Nephron progenitor cell (in vitro differentiated cells): Measurements from ENCODE around the gene ULBP3.

Experiments used
- DNase-seq: peaks from one replicate; pipeline ENCODE4 v3.0.0; 2021
- H3K27ac Mint-ChIP-seq: 2 replicates; pipeline ENCODE4 v1.8.0; 2021; ENCODE audit warnings: mild to moderate bottlenecking, moderate library complexity, mixed read lengths
- H3K27me3 Mint-ChIP-seq: 2 replicates; pipeline ENCODE4 v1.8.0; 2021; ENCODE audit warnings: mild to moderate bottlenecking, low read depth, mixed read lengths; ENCODE audit not compliant: poor library complexity
- H3K36me3 Mint-ChIP-seq: 2 replicates; pipeline ENCODE4 v1.8.0; 2021; ENCODE audit warnings: low read depth, mixed read lengths
- H3K4me1 Mint-ChIP-seq: 2 replicates; pipeline ENCODE4 v1.8.0; 2021; ENCODE audit warnings: mixed read lengths
- H3K4me3 Mint-ChIP-seq: 2 replicates; pipeline ENCODE4 v1.8.0; 2021; ENCODE audit warnings: mild to moderate bottlenecking, moderate library complexity, mixed read lengths
- H3K9me3 Mint-ChIP-seq: 2 replicates; pipeline ENCODE4 v1.8.0; 2021; ENCODE audit warnings: mild to moderate bottlenecking, moderate library complexity, mixed read lengths
- TF ChIP-seq, protein P1 (sequence below): fragments of 200-600 bp; sonication (generic); IDR thresholded peaks from 2 replicates; pipeline ENCODE4 v1.5.0; 2021; ENCODE audit warnings: antibody characterized with exemption

ULBP3 gene

DNA sequence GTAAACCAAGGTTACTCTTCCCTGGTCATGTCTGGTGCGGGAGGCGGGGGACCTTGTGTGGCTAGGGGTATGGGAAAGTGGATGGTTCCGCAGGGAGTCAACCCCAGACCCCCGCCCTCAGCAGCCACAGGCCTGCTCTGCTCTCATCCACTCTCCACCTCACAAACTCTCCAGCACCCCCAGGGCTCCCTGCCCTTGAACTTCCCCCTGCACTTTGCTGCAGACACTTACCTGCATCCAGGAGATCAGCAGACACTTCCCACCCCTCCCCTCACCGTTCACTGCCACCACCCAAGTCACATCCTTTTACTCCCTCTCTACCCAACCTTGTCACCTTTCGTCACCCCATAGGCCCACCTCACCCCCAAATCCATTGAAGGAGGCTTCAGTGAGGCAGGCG lies 39.6 kb downstream of the ULBP3 start:
- DNase-seq = no peak
- TF ChIP-seq, protein P1, sequence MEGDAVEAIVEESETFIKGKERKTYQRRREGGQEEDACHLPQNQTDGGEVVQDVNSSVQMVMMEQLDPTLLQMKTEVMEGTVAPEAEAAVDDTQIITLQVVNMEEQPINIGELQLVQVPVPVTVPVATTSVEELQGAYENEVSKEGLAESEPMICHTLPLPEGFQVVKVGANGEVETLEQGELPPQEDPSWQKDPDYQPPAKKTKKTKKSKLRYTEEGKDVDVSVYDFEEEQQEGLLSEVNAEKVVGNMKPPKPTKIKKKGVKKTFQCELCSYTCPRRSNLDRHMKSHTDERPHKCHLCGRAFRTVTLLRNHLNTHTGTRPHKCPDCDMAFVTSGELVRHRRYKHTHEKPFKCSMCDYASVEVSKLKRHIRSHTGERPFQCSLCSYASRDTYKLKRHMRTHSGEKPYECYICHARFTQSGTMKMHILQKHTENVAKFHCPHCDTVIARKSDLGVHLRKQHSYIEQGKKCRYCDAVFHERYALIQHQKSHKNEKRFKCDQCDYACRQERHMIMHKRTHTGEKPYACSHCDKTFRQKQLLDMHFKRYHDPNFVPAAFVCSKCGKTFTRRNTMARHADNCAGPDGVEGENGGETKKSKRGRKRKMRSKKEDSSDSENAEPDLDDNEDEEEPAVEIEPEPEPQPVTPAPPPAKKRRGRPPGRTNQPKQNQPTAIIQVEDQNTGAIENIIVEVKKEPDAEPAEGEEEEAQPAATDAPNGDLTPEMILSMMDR = no peak
- Mint-ChIP-seq H3K36me3 (no peaks in the 10 kb centered on the region), H3K9me3 (peaks cover 6% of the 10 kb centered on the region), H3K4me1 (peaks cover 5% of the 10 kb centered on the region), H3K4me3 (no peak overlapping the region), H3K27ac (no peak overlapping the region), H3K27me3 (peaks cover 92% of the 10 kb centered on the region)

DNA sequence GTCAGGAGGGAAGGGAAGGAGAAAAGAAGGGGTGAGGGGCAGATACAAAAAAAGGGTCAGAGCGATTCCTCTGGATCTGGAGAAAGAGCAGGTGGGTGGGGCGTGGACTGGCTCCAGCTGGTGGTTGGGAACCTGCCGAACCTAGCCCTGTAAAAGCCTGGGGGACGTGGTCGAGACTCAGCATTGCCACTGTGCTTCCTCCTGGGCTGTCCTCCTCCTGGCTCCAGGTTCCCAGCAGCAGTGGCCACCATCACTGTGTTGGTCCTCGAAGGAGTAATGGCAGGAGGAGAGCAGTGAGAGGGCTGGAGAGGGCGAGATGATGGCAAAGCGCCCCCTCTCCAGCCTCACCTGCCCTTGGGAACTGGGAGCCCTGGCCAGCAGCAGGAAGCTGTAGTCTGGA lies 40.1 kb downstream of the ULBP3 start:
- Mint-ChIP-seq H3K9me3 (peaks cover under 1% of the 10 kb centered on the region), H3K4me3 (no peak overlapping the region), H3K4me1 (peaks cover 5% of the 10 kb centered on the region), H3K27ac (no peak overlapping the region), H3K27me3 (peaks cover 92% of the 10 kb centered on the region), H3K36me3 (no peaks in the 10 kb centered on the region)
- TF ChIP-seq, protein P1 = no peak
- no peak for DNase-seq

DNA sequence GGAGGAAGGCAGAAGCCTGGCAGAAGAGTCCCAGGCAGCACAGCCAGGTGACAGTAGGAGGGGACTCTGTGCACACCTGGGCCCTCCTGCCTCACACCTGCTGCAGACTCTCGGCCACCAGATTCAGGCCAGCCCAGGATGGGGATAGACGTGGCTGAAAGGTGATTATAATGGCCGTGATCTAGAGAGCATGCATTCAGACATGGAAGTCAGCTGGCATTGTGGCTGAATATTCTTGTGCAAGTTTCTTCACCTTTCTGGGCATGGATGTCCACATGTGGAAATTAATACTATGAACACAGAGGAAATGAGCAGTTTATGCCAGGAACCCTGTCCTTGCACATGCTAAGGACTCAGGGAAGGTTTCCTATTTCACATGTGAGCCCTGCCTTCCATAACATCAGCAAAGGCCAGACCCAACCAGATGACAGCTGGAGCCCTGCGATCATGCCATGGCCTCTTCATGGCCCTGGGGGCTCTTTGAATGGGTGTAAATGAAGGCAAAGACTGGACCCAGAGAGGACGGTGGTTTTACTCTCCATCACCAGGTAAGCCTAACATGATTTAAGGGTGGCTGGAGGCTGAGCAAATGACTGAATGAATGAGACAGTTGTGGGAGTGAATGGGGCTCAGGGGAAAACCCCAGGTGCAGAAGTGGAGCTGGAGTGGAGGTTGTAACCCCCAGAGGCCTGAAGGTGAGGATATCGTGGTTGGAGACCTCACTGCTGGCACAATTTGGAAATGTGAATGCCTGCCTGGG lies 40.9 kb downstream of the ULBP3 start:
- H3K36me3 Mint-ChIP-seq = no peaks in the 10 kb centered on the region
- peaks cover 92% of the 10 kb centered on the region for H3K27me3 Mint-ChIP-seq
- no peaks in the 10 kb centered on the region for H3K9me3 Mint-ChIP-seq
- TF ChIP-seq, protein P1 = no peak
- peaks cover 5% of the 10 kb centered on the region for H3K4me1 Mint-ChIP-seq
- no peak overlapping the region for H3K27ac Mint-ChIP-seq
- DNase-seq = no peak
- H3K4me3 Mint-ChIP-seq = no peak overlapping the region

DNA sequence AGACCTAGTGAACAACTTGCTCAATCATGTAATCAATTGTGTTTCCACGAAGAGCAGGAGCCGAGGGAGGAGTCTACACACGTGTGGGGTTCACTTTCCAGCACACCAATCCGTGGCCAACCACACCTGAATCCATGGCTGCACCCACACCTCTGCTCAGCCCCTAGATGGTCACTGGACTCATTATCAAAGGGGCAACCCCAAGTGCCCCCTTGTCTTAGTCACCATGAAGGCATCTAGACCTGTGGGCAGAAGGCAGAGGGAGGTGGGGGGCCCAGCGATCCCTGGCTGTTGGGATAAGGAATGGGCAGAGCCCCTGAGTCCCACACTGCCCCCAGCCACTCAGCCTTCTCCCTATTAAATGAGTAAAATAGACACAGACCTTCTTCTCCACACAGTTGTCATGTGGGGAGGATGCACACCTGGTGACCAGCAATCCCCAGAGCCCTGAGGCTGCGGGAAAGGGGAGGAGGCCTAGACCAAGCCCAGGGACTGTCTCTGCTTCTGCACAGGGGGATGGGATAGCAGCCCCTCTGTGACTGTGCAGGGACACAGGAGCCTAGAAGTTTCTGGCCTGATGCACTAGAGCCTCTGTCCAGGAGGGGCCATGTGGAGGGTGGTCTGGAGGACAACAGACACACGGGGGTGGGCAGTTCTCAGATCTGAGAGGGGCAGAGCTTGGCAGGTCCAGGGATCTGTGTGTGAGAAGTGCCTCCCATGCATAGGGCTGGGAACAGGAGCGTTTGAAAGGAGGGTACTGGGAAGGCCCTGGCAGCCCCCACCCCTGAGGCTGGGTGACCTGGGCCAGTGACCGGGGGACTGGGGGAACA lies 41.7 kb downstream of the ULBP3 start:
- TF ChIP-seq, protein P1 = no peak
- no peaks in the 10 kb centered on the region for H3K9me3 Mint-ChIP-seq
- peaks cover 5% of the 10 kb centered on the region for H3K4me1 Mint-ChIP-seq

DNA sequence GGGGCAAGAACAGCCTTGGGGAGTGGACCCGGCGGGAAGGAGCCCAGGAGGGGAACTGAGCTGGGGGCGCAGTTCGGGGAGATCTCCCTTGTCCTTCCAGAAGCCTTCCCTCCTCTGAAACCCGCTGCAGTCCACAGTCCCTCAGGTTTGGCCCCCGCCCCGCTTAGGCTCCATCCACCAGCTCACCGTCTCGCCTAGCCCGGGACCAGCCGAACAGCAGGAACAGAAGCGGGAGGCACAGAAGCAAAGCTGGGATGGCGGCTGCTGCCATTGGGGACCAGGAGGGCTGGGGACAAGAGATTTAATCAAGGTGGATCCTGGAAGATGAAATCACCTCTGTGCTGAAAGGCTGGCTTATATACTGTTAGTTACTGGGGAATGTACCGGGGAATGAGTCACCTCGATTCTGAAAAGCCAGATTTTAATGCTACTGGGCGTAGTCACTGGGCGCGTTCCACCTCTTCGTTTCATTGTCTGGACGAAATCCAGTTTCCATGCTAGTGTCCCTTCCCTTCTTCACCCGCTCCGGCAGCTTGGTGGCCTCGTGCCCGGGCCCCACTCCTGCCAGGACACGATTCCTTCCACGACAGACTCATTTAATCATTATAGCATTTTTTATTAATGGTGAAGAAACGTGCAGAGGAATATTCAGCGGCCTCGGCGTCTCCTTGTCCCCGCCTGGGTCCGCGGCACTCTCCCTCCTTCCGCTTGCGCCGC lies 43.6 kb downstream of the ULBP3 start, which contains the start of gene RAET1L:
Gene RAET1L, minus strand, starts transcription at position 332 of the 717 bp plus-strand sequence. Its CDS starts 61 bp downstream, at position 271.
- DNase-seq = no peak
- TF ChIP-seq, protein P1 = no peak
- Mint-ChIP-seq H3K27me3 (peaks cover 82% of the 10 kb centered on the region), H3K27ac (peak within 1 kb of the TSS; percentile 74), H3K4me3 (no peak within 1 kb of the TSS), H3K4me1 (peaks cover 5% of the 10 kb centered on the region), H3K36me3 (no peaks in the 10 kb centered on the region), H3K9me3 (no peaks in the 10 kb centered on the region)

More for the DNA sequence above, 41.7 kb downstream of the ULBP3 start:
- no peaks in the 10 kb centered on the region for H3K36me3 Mint-ChIP-seq
- peaks cover 85% of the 10 kb centered on the region for H3K27me3 Mint-ChIP-seq
- no peak overlapping the region for H3K4me3 Mint-ChIP-seq
- no peak overlapping the region for H3K27ac Mint-ChIP-seq
- no peak for DNase-seq
